Measurements from ENCODE around the gene PARP4.
"Not testable (repeated sequence)": the region's sequence is repeated elsewhere in the genome, so short reads cannot be mapped to it uniquely, and the experiment has no call there.

PARP4 gene

GRCh38 chr13:24512197-24512907 lies at the start of gene PARP4:
Gene PARP4 (minus strand): TSS chr13:24512778. CDS start chr13:24503776, 9,002 bp downstream.
- DNase-seq (ENCODE audit: low spot score) = peak; percentile 86

- not testable (repeated sequence) for DNase-seq (ENCODE audit: low spot score)
Observed at GRCh38 chr13:24560579-24561187, 48.1 kb upstream of the PARP4 start.

- not testable (repeated sequence) for DNase-seq (ENCODE audit: low spot score)
Observed at GRCh38 chr13:24559431-24560218, 47.0 kb upstream of the PARP4 start.

GRCh38 chr13:24557081-24557480 lies 44.5 kb upstream of the PARP4 start:
- DNase-seq (ENCODE audit: low spot score) = peak; percentile 5

GRCh38 chr13:24553892-24554291 lies 41.3 kb upstream of the PARP4 start:
- not testable (repeated sequence) for DNase-seq (ENCODE audit: low spot score)

- not testable (repeated sequence) for DNase-seq (ENCODE audit: low spot score)
Observed at GRCh38 chr13:24541476-24542352, 29.1 kb upstream of the PARP4 start.

- DNase-seq (ENCODE audit: low spot score) = no peak
Observed at GRCh38 chr13:24541127-24541475, 28.5 kb upstream of the PARP4 start.

GRCh38 chr13:24540236-24541126 lies 27.9 kb upstream of the PARP4 start:
- no peak for DNase-seq (ENCODE audit: low spot score)

GRCh38 chr13:24539500-24540165 lies 27.1 kb upstream of the PARP4 start:
- DNase-seq (ENCODE audit: low spot score) = no peak

- no peak for DNase-seq (ENCODE audit: low spot score)
Observed at GRCh38 chr13:24529478-24529877, 16.9 kb upstream of the PARP4 start.

- DNase-seq (ENCODE audit: low spot score) = no peak
Observed at GRCh38 chr13:24528816-24529398, 16.3 kb upstream of the PARP4 start.

GRCh38 chr13:24527266-24527775 lies 14.7 kb upstream of the PARP4 start:
- no peak for DNase-seq (ENCODE audit: low spot score)

- DNase-seq (ENCODE audit: low spot score) = no peak
Observed at GRCh38 chr13:24520733-24521132, 8.2 kb upstream of the PARP4 start.

GRCh38 chr13:24516919-24517318 lies 4.3 kb upstream of the PARP4 start:
- DNase-seq (ENCODE audit: low spot score) = no peak

- no peak for DNase-seq (ENCODE audit: low spot score)
Observed at GRCh38 chr13:24512908-24513213, 283 bp upstream of the PARP4 start.

GRCh38 chr13:24511816-24512196 lies 772 bp downstream of the PARP4 start:
- DNase-seq (ENCODE audit: low spot score) = no peak

GRCh38 chr13:24511019-24511815 lies 1.4 kb downstream of the PARP4 start:
- DNase-seq (ENCODE audit: low spot score) = peak; percentile 68

GRCh38 chr13:24506698-24507335 lies 5.8 kb downstream of the PARP4 start:
- no peak for DNase-seq (ENCODE audit: low spot score)

- not testable (repeated sequence) for DNase-seq (ENCODE audit: low spot score)
Observed at GRCh38 chr13:24506283-24506682, 6.3 kb downstream of the PARP4 start.
